HG03575 (cell line): ENCODE results near the gene ZNF575.
"Not testable (repeated sequence)": the region's sequence is repeated elsewhere in the genome, so short reads cannot be mapped to it uniquely, and the experiment has no call there.

Source experiments
- ATAC-seq: cut with Tn5 transposase; IDR thresholded peaks from one replicate; pipeline ENCODE4 v1.9.1; 2021; ENCODE audit not compliant: unreplicated experiment, insufficient number of reproducible peaks, low FRiP score; ENCODE audit errors: extremely low read depth

ZNF575 gene

GRCh38 chr19:43506629-43507028 is 26.4 kb upstream of the ZNF575 start:
- ATAC-seq = no peak

DNA sequence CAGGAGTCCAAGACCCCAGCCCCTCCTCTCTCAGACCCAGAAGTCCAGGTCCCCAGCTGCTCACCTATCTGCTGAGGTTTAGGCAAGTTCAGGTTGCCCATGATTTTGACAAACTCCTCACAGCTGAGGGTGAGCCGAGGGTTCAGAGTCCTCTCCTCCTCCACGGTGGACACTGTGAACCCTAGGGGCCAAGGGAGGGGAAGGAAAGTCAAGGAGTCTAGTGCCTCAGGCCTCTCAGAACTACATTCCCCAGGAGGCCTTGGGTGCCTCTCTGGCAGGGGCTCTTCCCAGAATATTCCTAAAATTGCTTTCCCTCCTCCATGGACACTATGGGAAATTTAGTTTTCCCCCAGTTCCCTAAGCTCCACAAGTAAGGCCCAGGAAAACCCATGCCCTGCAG is 25.1 kb upstream of the ZNF575 start:
- ATAC-seq = no peak

GRCh38 chr19:43510713-43511112 is 22.3 kb upstream of the ZNF575 start:
- no peak for ATAC-seq

DNA sequence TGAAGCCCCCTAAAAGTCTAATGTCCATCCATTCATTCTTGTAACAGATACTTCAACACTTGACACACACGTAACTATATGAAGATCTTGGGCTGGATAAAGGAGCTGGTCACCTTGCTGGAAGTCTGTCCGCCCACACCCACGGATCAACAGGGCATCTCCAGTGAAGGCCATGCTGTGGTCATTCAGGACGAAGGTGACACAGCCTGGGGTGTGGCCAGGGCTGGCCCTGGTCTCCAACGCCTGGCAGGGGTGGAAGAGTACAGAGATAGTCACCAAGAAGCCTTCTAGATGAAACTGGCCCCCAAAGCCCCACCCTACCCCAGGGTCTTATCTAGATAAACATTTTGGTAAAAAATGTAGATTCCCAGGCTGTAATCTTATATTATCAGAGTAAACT is 21.7 kb upstream of the ZNF575 start:
- no peak for ATAC-seq

GRCh38 chr19:43512399-43512798 is 20.6 kb upstream of the ZNF575 start:
- not testable (repeated sequence) for ATAC-seq

- ATAC-seq = no peak
Observed at GRCh38 chr19:43518051-43518450, 14.9 kb upstream of the ZNF575 start.

GRCh38 chr19:43519436-43520088 is 13.4 kb upstream of the ZNF575 start:
- ATAC-seq = no peak

DNA sequence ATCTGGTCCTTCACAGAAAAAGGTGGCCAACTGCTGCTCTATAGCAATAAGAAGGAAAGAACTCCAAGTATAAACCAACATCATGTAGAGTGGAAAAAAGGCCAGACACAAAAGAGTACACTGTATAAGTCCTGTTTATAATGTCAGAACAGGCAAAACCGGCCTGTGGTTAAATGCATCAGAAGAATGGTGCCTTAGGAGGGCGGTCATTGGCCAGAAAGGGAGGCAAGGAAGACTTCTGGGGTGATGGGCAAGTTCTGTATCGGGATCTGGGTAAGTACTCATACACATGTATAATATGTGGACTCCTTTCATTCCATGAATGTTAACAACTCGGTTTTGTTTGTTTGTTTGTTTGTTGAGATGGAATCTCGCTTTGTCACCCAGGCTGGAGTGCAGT is 10.1 kb upstream of the ZNF575 start:
- no peak for ATAC-seq

DNA sequence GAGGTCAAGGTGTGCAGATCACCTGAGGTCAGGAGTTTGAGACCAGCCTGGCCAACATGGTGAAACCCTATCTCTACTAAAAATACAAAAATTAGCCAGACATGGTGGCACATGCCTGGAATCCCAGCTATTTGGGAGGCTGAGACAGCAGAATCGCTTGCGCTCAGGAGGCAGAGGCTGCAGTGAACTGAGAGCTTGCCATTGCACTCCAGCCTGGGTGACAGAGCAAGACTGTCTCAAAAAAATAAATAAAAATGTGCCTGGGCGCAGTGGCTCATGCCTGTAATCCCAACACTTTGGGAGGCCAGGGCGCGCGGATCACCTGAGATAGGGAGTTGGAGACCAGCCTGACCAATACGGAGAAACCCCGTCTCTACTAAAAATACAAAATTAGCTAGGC is 9.3 kb upstream of the ZNF575 start:
- ATAC-seq = not testable (repeated sequence)

DNA sequence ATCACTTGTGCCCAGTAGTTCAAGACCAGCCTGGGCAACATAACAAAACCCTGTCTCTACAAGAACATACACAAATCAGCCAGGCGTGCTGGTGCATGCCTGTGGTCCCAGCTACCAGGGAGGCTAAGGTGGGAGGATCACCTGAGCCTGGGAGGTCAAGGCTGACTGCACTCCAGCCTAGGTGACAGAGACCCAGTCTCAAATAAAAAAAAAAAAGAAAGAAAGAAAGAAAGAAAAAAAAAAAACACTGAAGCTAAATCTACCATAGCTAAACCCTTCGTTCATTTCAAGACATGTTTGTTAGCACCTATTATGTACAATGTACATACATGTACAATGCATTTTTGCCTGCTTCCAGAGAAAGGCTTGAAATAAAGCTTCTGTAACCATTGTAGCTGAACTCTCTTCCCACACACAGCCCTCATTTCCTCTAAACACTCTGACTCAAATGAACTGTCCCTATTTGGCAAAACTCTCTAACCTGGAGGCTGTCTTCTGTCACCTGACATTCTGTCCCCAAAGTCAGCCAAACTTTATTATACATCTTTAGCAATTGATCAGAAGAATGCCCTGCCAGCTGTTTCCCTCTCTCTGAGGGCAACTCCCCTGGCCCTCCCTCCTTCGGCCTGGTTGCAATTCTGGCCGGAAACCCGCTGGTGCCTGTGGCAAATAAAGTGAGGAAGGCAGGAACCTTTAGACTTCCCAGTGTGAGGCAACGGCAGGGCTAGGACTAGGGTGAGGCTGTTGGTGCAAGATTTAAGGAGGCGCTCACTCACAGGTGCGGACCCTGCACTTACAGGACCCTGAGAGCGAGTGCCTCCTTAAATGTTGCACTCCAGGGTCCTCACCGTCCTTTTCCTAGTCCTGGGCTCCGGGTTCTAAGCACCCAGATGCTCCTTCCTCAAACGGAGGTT is 7.8 kb upstream of the ZNF575 start:
- no peak for ATAC-seq

DNA sequence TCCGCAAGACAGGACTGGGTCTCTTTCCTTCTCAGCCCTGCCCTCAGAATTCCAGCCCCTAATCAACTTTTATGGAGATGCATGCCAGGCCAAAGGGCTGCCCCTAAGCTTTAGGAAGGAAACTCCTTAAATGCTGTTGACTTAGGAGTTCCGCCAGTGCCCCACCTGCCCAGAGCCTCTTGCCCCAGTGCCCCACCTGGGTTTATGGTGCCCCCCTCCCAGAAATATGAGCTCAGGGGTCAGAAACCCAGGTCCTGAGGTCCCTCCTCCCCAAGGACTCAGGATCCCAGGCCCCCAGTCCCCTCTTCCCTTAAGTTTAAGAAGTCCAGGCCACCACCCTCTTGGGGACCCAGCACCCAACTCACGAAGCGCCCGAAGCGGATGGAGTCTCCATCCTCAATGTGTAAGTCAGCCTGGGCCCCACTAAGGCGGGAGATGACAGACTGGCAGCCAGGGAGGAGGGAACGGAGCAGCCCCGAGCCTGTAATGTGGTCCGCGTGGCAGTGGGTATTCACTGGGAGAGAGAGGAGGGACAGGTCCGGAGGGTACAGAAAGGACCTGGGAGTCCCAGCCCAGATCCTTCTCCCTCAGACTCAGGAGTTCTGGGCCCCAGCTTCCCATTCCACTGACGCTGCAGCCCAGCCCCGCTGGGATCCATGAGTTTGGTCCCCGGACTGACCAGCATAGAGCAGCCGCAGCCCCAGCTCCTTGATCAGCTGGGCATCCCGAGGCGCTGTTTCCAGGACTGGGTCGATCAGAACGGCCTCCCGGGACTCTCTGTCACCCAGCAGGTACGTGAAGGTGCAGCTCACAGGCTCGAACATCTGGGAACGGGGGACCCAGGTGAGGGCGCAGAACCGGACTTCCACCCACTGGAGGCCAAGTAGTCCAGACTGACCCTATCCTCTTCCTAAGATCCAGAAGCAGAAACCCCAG is 6.9 kb upstream of the ZNF575 start:
- ATAC-seq = no peak

GRCh38 chr19:43526884-43527859 is 5.8 kb upstream of the ZNF575 start, which contains the start of gene ETHE1:
Gene ETHE1, minus strand, starts transcription at chr19:43527201. Its CDS starts 24 bp downstream, at chr19:43527177.
- ATAC-seq = no peak

- no peak for ATAC-seq
Observed at GRCh38 chr19:43527860-43528622, 4.9 kb upstream of the ZNF575 start.

- no peak for ATAC-seq
Observed at GRCh38 chr19:43532571-43532961, 422 bp upstream of the ZNF575 start.

GRCh38 chr19:43533546-43534304 is 737 bp downstream of the ZNF575 start:
- ATAC-seq = peak; percentile 49

DNA sequence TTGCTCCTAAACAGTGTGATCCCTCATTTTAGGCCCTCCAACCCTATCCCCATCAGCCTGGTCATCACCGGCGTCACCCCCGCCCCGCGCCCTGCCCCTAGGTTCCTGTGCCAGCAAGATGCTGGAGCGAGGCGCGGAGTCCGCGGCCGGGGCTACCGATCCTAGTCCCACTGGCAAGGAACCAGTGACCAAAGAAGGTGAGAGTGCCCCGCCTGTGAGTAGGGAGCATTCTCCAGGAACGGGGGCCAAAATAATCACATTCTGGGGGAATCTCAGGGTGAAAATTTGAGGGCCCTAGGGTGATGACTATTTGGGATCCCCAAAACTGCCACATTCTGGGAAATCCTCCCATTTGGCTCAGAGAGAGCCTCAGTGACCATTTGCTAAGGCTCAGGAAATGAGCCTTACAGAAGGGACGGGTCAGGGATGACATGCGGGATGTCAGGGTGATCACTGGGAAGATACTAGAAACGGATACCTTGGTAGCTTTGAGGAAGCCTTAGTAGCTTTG is 1.4 kb downstream of the ZNF575 start:
- ATAC-seq = no peak
